OCI-LY1 (cell line): ENCODE measurements around the gene CAMTA1.

Experiments used
- H2AFZ ChIP-seq: fragments of 200-600 bp; sonication (generic), shearing (Covaris generic); 2 replicates; pipeline ENCODE4 v1.6.0; 2014; ENCODE audit warnings: antibody characterized with exemption, mild to moderate bottlenecking, low read length
- H3F3A ChIP-seq: fragments of 200-600 bp; sonication (generic), shearing (Covaris generic); 2 replicates; pipeline ENCODE4 v1.6.0; 2014; ENCODE audit warnings: mild to moderate bottlenecking, antibody characterized with exemption, low read length, moderate library complexity; ENCODE audit not compliant: insufficient read depth
- H3K27ac ChIP-seq: fragments of 200-600 bp; sonication (generic); 2 replicates; pipeline ENCODE4 v1.5.1; 2014; ENCODE audit warnings: low read length, mixed run types, mild to moderate bottlenecking, low read depth; ENCODE audit not compliant: poor library complexity, severe bottlenecking
- H3K27me3 ChIP-seq: fragments of 200-600 bp; sonication (generic); 2 replicates; pipeline ENCODE4 v1.6.0; 2014; ENCODE audit warnings: antibody characterized with exemption, mild to moderate bottlenecking, low read length, moderate library complexity; ENCODE audit not compliant: insufficient read depth
- H3K36me3 ChIP-seq: fragments of 200-600 bp; sonication (generic); 2 replicates; pipeline ENCODE4 v1.6.1; 2014; ENCODE audit warnings: mild to moderate bottlenecking, antibody characterized with exemption, low read length, moderate library complexity, mixed read lengths; ENCODE audit not compliant: insufficient read depth
- H3K4me1 ChIP-seq: fragments of 200-600 bp; sonication (generic); 2 replicates; pipeline ENCODE4 v1.5.1; 2014; ENCODE audit warnings: mild to moderate bottlenecking, low read length, moderate library complexity; ENCODE audit not compliant: insufficient read depth, severe bottlenecking
- H3K4me2 ChIP-seq: fragments of 200-600 bp; sonication (generic), shearing (Covaris generic); 2 replicates; pipeline ENCODE4 v1.6.1; 2014; ENCODE audit warnings: low read length
- H3K4me3 ChIP-seq: fragments of 200-600 bp; sonication (generic); 2 replicates; pipeline ENCODE4 v1.5.1; 2014; ENCODE audit warnings: low read length, low read depth, mild to moderate bottlenecking, mixed read lengths; ENCODE audit not compliant: poor library complexity, severe bottlenecking
- H3K79me2 ChIP-seq: fragments of 200-600 bp; shearing (Covaris generic); 2 replicates; pipeline ENCODE4 v1.6.1; 2016; ENCODE audit warnings: mixed run types, low read length, mixed read lengths; ENCODE audit not compliant: insufficient read depth
- H3K9ac ChIP-seq: fragments of 200-600 bp; sonication (generic), shearing (Covaris generic); 2 replicates; pipeline ENCODE4 v1.6.1; 2014; ENCODE audit warnings: mild to moderate bottlenecking, low read length, mixed read lengths
- H3K9me2 ChIP-seq: fragments of 200-600 bp; sonication (generic), shearing (Covaris generic); 2 replicates; pipeline ENCODE4 v1.6.1; 2014; ENCODE audit warnings: low read depth, mild to moderate bottlenecking, low read length, mixed read lengths
- H3K9me3 ChIP-seq: fragments of 200-600 bp; shearing (Covaris generic); 2 replicates; pipeline ENCODE4 v1.6.1; 2014; ENCODE audit warnings: low read length, mixed read lengths
- H4K20me1 ChIP-seq: fragments of 200-600 bp; sonication (generic), shearing (Covaris generic); 2 replicates; pipeline ENCODE4 v1.6.0; 2016; ENCODE audit warnings: mild to moderate bottlenecking, low read length; ENCODE audit not compliant: insufficient read depth
- CTCF ChIP-seq: fragments of 200-600 bp; sonication (generic), shearing (Covaris generic); IDR thresholded peaks from 2 replicates; pipeline ENCODE4 v1.5.1; 2017; ENCODE audit warnings: mild to moderate bottlenecking, antibody characterized with exemption, low read length, moderate library complexity, mixed read lengths
- EZH2 ChIP-seq: fragments of 200-600 bp; sonication (generic), shearing (Covaris generic); IDR thresholded peaks from 2 replicates; pipeline ENCODE4 v1.8.0; 2017; ENCODE audit warnings: borderline replicate concordance, mixed run types, mild to moderate bottlenecking, antibody characterized with exemption, low read length, moderate library complexity, mixed read lengths

The CAMTA1 gene

DNA sequence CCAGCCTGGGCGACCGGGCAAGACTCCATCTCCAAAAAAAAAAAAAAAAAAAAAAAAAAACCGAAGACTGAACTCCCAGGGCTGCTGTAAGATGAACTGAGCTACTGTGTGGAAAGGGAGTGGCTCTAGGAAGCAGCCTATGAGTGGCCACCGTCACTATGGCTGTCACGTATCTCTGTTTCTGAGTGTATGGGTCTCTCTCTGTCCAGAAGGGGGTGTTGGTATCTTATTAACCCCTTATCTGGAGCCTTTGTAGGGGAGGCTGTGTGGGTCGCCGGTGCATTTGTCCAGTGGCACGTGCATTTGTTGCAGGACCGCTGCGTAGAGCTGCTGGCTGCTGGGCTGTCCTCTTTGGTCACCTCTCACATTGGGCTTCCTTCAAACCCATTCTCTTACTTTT, 326.6 kb downstream of the CAMTA1 start:
- Histone ChIP-seq H3K4me3 (no peak overlapping the region), H4K20me1 (no peaks in the 10 kb centered on the region), H3K9me2 (no peaks in the 10 kb centered on the region), H3K27me3 (peaks cover 12% of the 10 kb centered on the region; the same call in 1 of the 2 replicates), H3K4me2 (no peak overlapping the region), H3K79me2 (no peaks in the 10 kb centered on the region), H3F3A (no peaks in the 10 kb centered on the region), H3K36me3 (no peaks in the 10 kb centered on the region), H3K9ac (no peak overlapping the region), H3K27ac (no peak overlapping the region), H2AFZ (no peak overlapping the region), H3K9me3 (no peaks in the 10 kb centered on the region), H3K4me1 (no peaks in the 10 kb centered on the region)
- TF ChIP-seq CTCF (no peak), EZH2 (no peak)

- Histone ChIP-seq H3F3A (no peaks in the 10 kb centered on the region), H3K4me2 (no peak overlapping the region), H3K36me3 (no peaks in the 10 kb centered on the region), H3K9me2 (no peaks in the 10 kb centered on the region), H3K79me2 (no peaks in the 10 kb centered on the region), H4K20me1 (no peaks in the 10 kb centered on the region), H3K9me3 (no peaks in the 10 kb centered on the region), H3K4me3 (no peak overlapping the region), H3K9ac (no peak overlapping the region), H2AFZ (no peak overlapping the region), H3K27me3 (peaks cover 4% of the 10 kb centered on the region; the same call in 1 of the 2 replicates), H3K4me1 (no peaks in the 10 kb centered on the region), H3K27ac (no peak overlapping the region)
- no peak for TF ChIP-seq EZH2
These were observed 327.9 kb downstream of the CAMTA1 start for GRCh38 chr1:7113136-7113535.

DNA sequence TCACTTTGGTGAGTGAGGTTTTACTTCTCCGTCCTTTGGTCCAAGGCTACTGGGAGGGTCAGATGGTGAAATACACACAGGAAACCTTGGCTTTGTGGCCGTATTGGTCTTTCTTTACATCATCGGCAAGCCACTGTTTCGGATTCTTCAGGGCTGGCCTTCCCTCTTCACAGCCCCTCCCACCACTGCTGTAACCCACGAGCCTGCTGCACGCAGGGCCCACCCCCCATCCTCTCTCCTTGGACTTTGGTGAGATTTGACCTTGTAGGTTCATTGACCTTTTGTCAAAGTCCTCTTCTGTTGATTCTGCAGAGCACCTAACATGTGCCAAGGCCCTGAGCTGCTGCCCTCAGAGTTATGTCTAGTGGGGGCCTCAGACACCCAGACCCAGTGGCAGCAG, 328.6 kb downstream of the CAMTA1 start:
- Histone ChIP-seq H3K4me2 (no peak overlapping the region), H4K20me1 (no peaks in the 10 kb centered on the region), H3K27ac (no peak overlapping the region), H3K9me3 (no peaks in the 10 kb centered on the region), H3K9me2 (no peaks in the 10 kb centered on the region), H3K4me1 (no peaks in the 10 kb centered on the region), H3F3A (no peaks in the 10 kb centered on the region), H3K9ac (no peak overlapping the region), H3K27me3 (peaks cover 4% of the 10 kb centered on the region; the same call in 1 of the 2 replicates), H3K36me3 (no peaks in the 10 kb centered on the region), H2AFZ (no peak overlapping the region), H3K4me3 (no peak overlapping the region), H3K79me2 (no peaks in the 10 kb centered on the region)
- TF ChIP-seq EZH2 (no peak), CTCF (no peak)

DNA sequence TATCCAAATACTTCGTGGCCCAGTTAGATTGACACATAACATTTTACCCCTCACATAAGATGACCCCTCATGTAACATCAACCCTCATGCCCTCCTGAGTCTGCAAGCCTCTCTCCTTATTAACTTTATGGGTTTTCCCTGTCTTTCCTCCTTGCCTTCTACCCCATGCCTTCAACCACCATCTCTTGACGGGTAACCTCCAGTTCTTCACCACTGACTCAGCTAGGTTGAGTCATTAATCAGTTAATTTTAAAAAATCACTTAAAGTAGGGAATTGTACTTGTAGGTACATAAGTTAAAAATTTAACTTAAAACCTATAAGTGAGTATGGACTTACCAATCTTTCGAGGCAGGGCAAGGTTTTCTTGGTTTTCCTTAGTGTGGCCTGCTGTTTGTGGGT, 330.7 kb downstream of the CAMTA1 start:
- no peaks in the 10 kb centered on the region for H3K9me2 ChIP-seq
- no peaks in the 10 kb centered on the region for H3K9me3 ChIP-seq
- H3K36me3 ChIP-seq, result no peaks in the 10 kb centered on the region
- no peaks in the 10 kb centered on the region for H3K4me1 ChIP-seq
- no peak overlapping the region for H2AFZ ChIP-seq
- no peaks in the 10 kb centered on the region for H3F3A ChIP-seq
- no peak overlapping the region for H3K9ac ChIP-seq
- H3K27me3 ChIP-seq, result no peaks in the 10 kb centered on the region
- H3K4me2 ChIP-seq, result no peak overlapping the region
- H3K79me2 ChIP-seq, result no peaks in the 10 kb centered on the region
- TF ChIP-seq EZH2, result no peak
- TF ChIP-seq CTCF, result no peak
- no peaks in the 10 kb centered on the region for H4K20me1 ChIP-seq
- no peak overlapping the region for H3K4me3 ChIP-seq
- no peak overlapping the region for H3K27ac ChIP-seq
